PC-3 (cell line): Measurements from ENCODE around the gene STX16. TPM values are rescaled to one million over a fixed set of nuclear protein-coding genes. Genes with fewer than 3 reads are reported as not detected.

ENCODE experiments used
- ATAC-seq: fragments of 200-7000 bp; cut with Tn5 transposase; 2 replicates; pipeline ENCODE4 v1.9.1; 2020; ENCODE audit warnings: mild to moderate bottlenecking, moderate library complexity
- BruUV-seq: library from RNA; stranded (reverse); fragments of 400-500 nt; replicated peaks from 2 replicates; lab custom pipeline; 2021; lab: Mats Ljungman, UMichigan
- CTCF ChIA-PET: fragments of 300-600 bp; sonication (Branson Sonifier 250); formaldehyde crosslinking; loops from one replicate; lab custom pipeline; 2022; ENCODE audit warnings: antibody characterized with exemption; lab: Charles Lee
- POLR2A ChIA-PET: fragments of 300-600 bp; sonication (Branson Sonifier 250); formaldehyde crosslinking; loops from one replicate; lab custom pipeline; 2022; ENCODE audit warnings: antibody characterized with exemption; ENCODE audit not compliant: unreplicated experiment; lab: Charles Lee
- DNase-seq: peaks from one replicate; pipeline ENCODE4 v3.0.0-alpha.2; 2015
- H2AFZ ChIP-seq: fragments of 300-600 bp; sonication (generic); 2 replicates; pipeline ENCODE4 v1.6.0; 2016; ENCODE audit warnings: antibody characterized with exemption, low read length
- H3F3A ChIP-seq: fragments of 300-600 bp; sonication (generic); one replicate; pipeline ENCODE4 v1.6.0; 2017; ENCODE audit warnings: antibody characterized with exemption, low read length, control low read depth, mild to moderate bottlenecking; ENCODE audit not compliant: unreplicated experiment
- H3K27ac ChIP-seq: fragments of 300-600 bp; sonication (generic); 2 replicates; pipeline ENCODE4 v1.5.1; 2016; ENCODE audit warnings: mild to moderate bottlenecking, low read length
- H3K27me3 ChIP-seq: fragments of 300-600 bp; sonication (generic); 2 replicates; pipeline ENCODE4 v1.6.1; 2016; ENCODE audit warnings: low read length, mixed read lengths
- H3K36me3 ChIP-seq: fragments of 300-600 bp; sonication (generic); 2 replicates; pipeline ENCODE4 v1.6.1; 2016; ENCODE audit warnings: low read depth, mixed run types, low read length, mixed read lengths
- H3K4me1 ChIP-seq: fragments of 300-600 bp; sonication (generic); 2 replicates; pipeline ENCODE4 v1.5.1; 2016; ENCODE audit warnings: low read length; ENCODE audit not compliant: insufficient read depth
- H3K4me2 ChIP-seq: fragments of 300-600 bp; sonication (generic); 2 replicates; pipeline ENCODE4 v1.6.0; 2016; ENCODE audit warnings: low read length
- H3K4me3 ChIP-seq: fragments of 300-600 bp; sonication (generic); 2 replicates; pipeline ENCODE4 v1.5.1; 2016; ENCODE audit warnings: mild to moderate bottlenecking, low read length, mixed read lengths
- H3K79me2 ChIP-seq: fragments of 300-600 bp; sonication (generic); 2 replicates; pipeline ENCODE4 v1.6.1; 2017; ENCODE audit warnings: low read length, mixed read lengths
- H3K9ac ChIP-seq: fragments of 300-600 bp; sonication (generic); 2 replicates; pipeline ENCODE4 v1.6.0; 2016; ENCODE audit warnings: mild to moderate bottlenecking, low read length
- H3K9me2 ChIP-seq: fragments of 300-600 bp; sonication (generic); replicated peaks from 2 replicates; pipeline ENCODE4 v1.6.1; 2016; ENCODE audit warnings: mixed run types, low read length, mixed read lengths
- H3K9me3 ChIP-seq: fragments of 300-600 bp; sonication (generic); 2 replicates; pipeline ENCODE4 v1.6.1; 2016; ENCODE audit warnings: low read length, mixed read lengths
- H4K20me1 ChIP-seq: fragments of 300-600 bp; sonication (generic); 2 replicates; pipeline ENCODE4 v1.6.1; 2016; ENCODE audit warnings: low read length, mixed read lengths
- CTCF ChIP-seq: fragments of 300-600 bp; sonication (generic); conservative IDR thresholded peaks from 2 replicates; pipeline ENCODE4 v1.5.1; 2017; ENCODE audit warnings: antibody characterized with exemption, low read depth, mild to moderate bottlenecking, low read length
- EZH2 ChIP-seq: fragments of 300-600 bp; sonication (generic); IDR thresholded peaks from one replicate; pipeline ENCODE4 v1.6.1; 2017; ENCODE audit warnings: antibody characterized with exemption, mild to moderate bottlenecking, low read length; ENCODE audit not compliant: unreplicated experiment
- EZH2phosphoT487 ChIP-seq: fragments of 300-600 bp; sonication (generic); IDR thresholded peaks from 2 replicates; pipeline ENCODE4 v1.6.1; 2018; ENCODE audit warnings: mild to moderate bottlenecking, antibody characterized with exemption, low read length, borderline replicate concordance
- intact Hi-C: fragments of 100-400 bp; cut with micrococcal nuclease; formaldehyde crosslinking; loops from 2 replicates; pipeline ENCODE4 v1.9.0; 2023
- total RNA-seq: library from RNA; depleted of rRNA; stranded (reverse); fragments of >200 nt; gene quantifications from 2 replicates; pipeline ENCODE4 v1.2.3, GENCODE V29; 2014

STX16 gene
- total RNA-seq, 1 experiment from 2014 or later = 44.2 TPM

GRCh38 chr20:58651946-58652605 is 993 bp downstream of the STX16 start:
- Histone ChIP-seq H3K36me3 (peaks cover 4% of the 10 kb centered on the region; the same call in 1 of the 2 replicates), H4K20me1 (0 out of 2 replicates have a peak, but pooled peaks cover 8% of the 10 kb centered on the region), H3K79me2 (peaks cover 60% of the 10 kb centered on the region), H3K27ac (peak overlapping the region; percentile 85), H3F3A (no peaks in the 10 kb centered on the region), H3K4me2 (peak overlapping the region; percentile 94), H2AFZ (peak overlapping the region; percentile 44), H3K9me2 (no peaks in the 10 kb centered on the region), H3K9ac (peak overlapping the region; percentile 97), H3K27me3 (no peaks in the 10 kb centered on the region), H3K9me3 (no peaks in the 10 kb centered on the region), H3K4me3 (peak overlapping the region; percentile 96), H3K4me1 (peaks cover 65% of the 10 kb centered on the region)
- peak; percentile 65 for DNase-seq
- peak; percentile 30 for ATAC-seq
- POLR2A ChIA-PET = interaction anchor here (0.6 to 0.7 kb wide), 5 partner anchors 57 to 257 kb away, joined by 3 to 19 read pairs (median 6); no protein-coding TSS in a partner anchor
- TF ChIP-seq CTCF = no peak; the same call in 1 of the 2 replicates
- intact Hi-C loops = loop anchor here (1.0 to 5.0 kb wide), 5 partner anchors 39 to 415 kb away; partner anchors contain the start of gene PRELID3B
- BruUV-seq = TSS peak; percentile 97
- CTCF ChIA-PET = interaction anchor here (0.6 to 1.6 kb wide), 3 partner anchors 171 to 937 kb away, joined by 3 to 8 read pairs (median 3); no protein-coding TSS in a partner anchor

- 0 out of 2 replicates have a peak, but pooled peaks cover 11% of the 10 kb centered on the region for H4K20me1 ChIP-seq
- no peaks in the 10 kb centered on the region for H3F3A ChIP-seq
- H3K9me3 ChIP-seq = no peaks in the 10 kb centered on the region
- peak overlapping the region; percentile 85 for H3K27ac ChIP-seq
- H3K36me3 ChIP-seq = peaks cover 4% of the 10 kb centered on the region; the same call in 1 of the 2 replicates
- peak overlapping the region; percentile 96 for H3K4me3 ChIP-seq
- H3K4me2 ChIP-seq = peak overlapping the region; percentile 94
- DNase-seq (peak; percentile 41), ATAC-seq (no peak)
- POLR2A ChIA-PET = interaction anchor here (0.6 kb wide), 3 partner anchors 58 to 256 kb away, joined by 3 to 10 read pairs (median 5); no protein-coding TSS in a partner anchor
- BruUV-seq = no TSS peak
- no peak for TF ChIP-seq CTCF
- TF ChIP-seq EZH2phosphoT487 = no peak
- no peak for TF ChIP-seq EZH2
- intact Hi-C loops = loop anchor here (1.0 to 5.0 kb wide), 5 partner anchors 38 to 415 kb away; partner anchors contain the start of gene PRELID3B
- H3K9me2 ChIP-seq = no peaks in the 10 kb centered on the region
- peak overlapping the region; percentile 97 for H3K9ac ChIP-seq
- no peaks in the 10 kb centered on the region for H3K27me3 ChIP-seq
- CTCF ChIA-PET = interaction anchor here (0.6 to 0.7 kb wide), 2 partner anchors 172 to 938 kb away, joined by 3 read pairs; no protein-coding TSS in a partner anchor
- H3K4me1 ChIP-seq = peaks cover 65% of the 10 kb centered on the region
- peaks cover 67% of the 10 kb centered on the region for H3K79me2 ChIP-seq
- peak overlapping the region; percentile 44 for H2AFZ ChIP-seq
These were observed 1.7 kb downstream of the STX16 start for GRCh38 chr20:58652606-58653294.
